ENCODE data around the gene ARHGAP42.

Gene ARHGAP42

GRCh38 chr11:100956351-100956750 lies 269.3 kb downstream of the ARHGAP42 start:
- Histone ChIP-seq H3K27ac (ENCODE audit: low read length) (no peak overlapping the region), H3K4me3 (ENCODE audit: low read depth in 1 of 2, low read length in 2 of 2) (no peak overlapping the region), H3K4me2 (ENCODE audit: insufficient read depth, low read length) (no peak overlapping the region), H3K27me3 (ENCODE audit: insufficient read depth, low read length, poor library complexity) (no peaks in the 10 kb centered on the region), H4K20me1 (ENCODE audit: insufficient read depth, low read length) (no peaks in the 10 kb centered on the region), H3K36me3 (ENCODE audit: insufficient read depth, low read length) (no peaks in the 10 kb centered on the region), H2AFZ (ENCODE audit: low read depth, low read length) (no peak overlapping the region), H3K9me3 (ENCODE audit: insufficient read depth, low read length, severe bottlenecking) (no peaks in the 10 kb centered on the region), H3K9ac (ENCODE audit: low read depth, low read length) (no peak overlapping the region), H3K79me2 (ENCODE audit: insufficient read depth, low read length) (no peaks in the 10 kb centered on the region), H3K4me1 (ENCODE audit: insufficient read depth, low read length) (no peaks in the 10 kb centered on the region)
- DNase-seq: no peak
- no peak for ATAC-seq (ENCODE audit: insufficient read depth, low read depth)
- TF ChIP-seq EZH2 (IDR thresholded peaks at IDR 0.05; ENCODE audit: borderline replicate concordance, low read depth, low read length, severe bottlenecking): no peak
- TF ChIP-seq, protein P1, sequence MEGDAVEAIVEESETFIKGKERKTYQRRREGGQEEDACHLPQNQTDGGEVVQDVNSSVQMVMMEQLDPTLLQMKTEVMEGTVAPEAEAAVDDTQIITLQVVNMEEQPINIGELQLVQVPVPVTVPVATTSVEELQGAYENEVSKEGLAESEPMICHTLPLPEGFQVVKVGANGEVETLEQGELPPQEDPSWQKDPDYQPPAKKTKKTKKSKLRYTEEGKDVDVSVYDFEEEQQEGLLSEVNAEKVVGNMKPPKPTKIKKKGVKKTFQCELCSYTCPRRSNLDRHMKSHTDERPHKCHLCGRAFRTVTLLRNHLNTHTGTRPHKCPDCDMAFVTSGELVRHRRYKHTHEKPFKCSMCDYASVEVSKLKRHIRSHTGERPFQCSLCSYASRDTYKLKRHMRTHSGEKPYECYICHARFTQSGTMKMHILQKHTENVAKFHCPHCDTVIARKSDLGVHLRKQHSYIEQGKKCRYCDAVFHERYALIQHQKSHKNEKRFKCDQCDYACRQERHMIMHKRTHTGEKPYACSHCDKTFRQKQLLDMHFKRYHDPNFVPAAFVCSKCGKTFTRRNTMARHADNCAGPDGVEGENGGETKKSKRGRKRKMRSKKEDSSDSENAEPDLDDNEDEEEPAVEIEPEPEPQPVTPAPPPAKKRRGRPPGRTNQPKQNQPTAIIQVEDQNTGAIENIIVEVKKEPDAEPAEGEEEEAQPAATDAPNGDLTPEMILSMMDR (IDR thresholded peaks at IDR 0.05; ENCODE audit: borderline replicate concordance, extremely low read depth, low read length, poor library complexity, severe bottlenecking): no peak

DNA sequence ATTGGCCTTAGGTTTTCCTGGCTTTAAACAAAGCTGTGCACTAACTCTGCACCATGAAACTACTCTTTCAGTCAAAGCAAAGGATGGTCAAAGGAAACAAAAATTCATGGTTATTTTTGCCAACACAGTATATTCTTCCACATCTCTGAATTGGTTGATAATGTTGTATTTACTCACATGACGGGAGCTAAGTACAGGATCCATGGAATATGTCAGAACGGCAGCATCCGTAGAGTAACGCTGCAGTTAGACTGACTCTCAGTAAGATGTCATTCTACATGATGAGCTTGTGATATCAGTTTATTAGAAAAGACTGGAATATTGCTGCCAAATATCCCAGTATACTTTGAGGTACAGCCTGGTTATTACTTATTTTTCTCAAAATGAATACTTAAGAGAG lies 270.4 kb downstream of the ARHGAP42 start:
- Histone ChIP-seq H3K27ac (ENCODE audit: low read length) (no peak overlapping the region), H4K20me1 (ENCODE audit: insufficient read depth, low read length) (no peaks in the 10 kb centered on the region), H3K36me3 (ENCODE audit: insufficient read depth, low read length) (no peaks in the 10 kb centered on the region), H2AFZ (ENCODE audit: low read depth, low read length) (no peak overlapping the region), H3K27me3 (ENCODE audit: insufficient read depth, low read length, poor library complexity) (no peaks in the 10 kb centered on the region), H3K4me1 (ENCODE audit: insufficient read depth, low read length) (no peaks in the 10 kb centered on the region), H3K79me2 (ENCODE audit: insufficient read depth, low read length) (no peaks in the 10 kb centered on the region), H3K9ac (ENCODE audit: low read depth, low read length) (no peak overlapping the region), H3K4me2 (ENCODE audit: insufficient read depth, low read length) (no peak overlapping the region), H3K9me3 (ENCODE audit: insufficient read depth, low read length, severe bottlenecking) (no peaks in the 10 kb centered on the region), H3K4me3 (ENCODE audit: low read depth in 1 of 2, low read length in 2 of 2) (no peak overlapping the region)
- ATAC-seq (ENCODE audit: insufficient read depth, low read depth) (no peak), DNase-seq (no peak)
- no peak for TF ChIP-seq EZH2 (IDR thresholded peaks at IDR 0.05; ENCODE audit: borderline replicate concordance, low read depth, low read length, severe bottlenecking)
- TF ChIP-seq, protein P1 (IDR thresholded peaks at IDR 0.05; ENCODE audit: borderline replicate concordance, extremely low read depth, low read length, poor library complexity, severe bottlenecking): no peak

- no peak for TF ChIP-seq EZH2 (IDR thresholded peaks at IDR 0.05; ENCODE audit: borderline replicate concordance, low read depth, low read length, severe bottlenecking)
- TF ChIP-seq, protein P1 (IDR thresholded peaks at IDR 0.05; ENCODE audit: borderline replicate concordance, extremely low read depth, low read length, poor library complexity, severe bottlenecking): no peak
- H4K20me1 ChIP-seq (ENCODE audit: insufficient read depth, low read length): no peaks in the 10 kb centered on the region
- H3K9me3 ChIP-seq (ENCODE audit: insufficient read depth, low read length, severe bottlenecking): no peaks in the 10 kb centered on the region
- no peak overlapping the region for H2AFZ ChIP-seq (ENCODE audit: low read depth, low read length)
- H3K4me1 ChIP-seq (ENCODE audit: insufficient read depth, low read length): no peaks in the 10 kb centered on the region
- no peak overlapping the region for H3K9ac ChIP-seq (ENCODE audit: low read depth, low read length)
- no peak overlapping the region for H3K27ac ChIP-seq (ENCODE audit: low read length)
- ATAC-seq (ENCODE audit: insufficient read depth, low read depth): no peak
- H3K4me2 ChIP-seq (ENCODE audit: insufficient read depth, low read length): no peak overlapping the region
- 0 out of 2 replicates have a peak, but pooled peaks cover 7% of the 10 kb centered on the region for H3K36me3 ChIP-seq (ENCODE audit: insufficient read depth, low read length)
- no peak overlapping the region for H3K4me3 ChIP-seq (ENCODE audit: low read depth in 1 of 2, low read length in 2 of 2)
- no peaks in the 10 kb centered on the region for H3K79me2 ChIP-seq (ENCODE audit: insufficient read depth, low read length)
- DNase-seq: no peak
- no peaks in the 10 kb centered on the region for H3K27me3 ChIP-seq (ENCODE audit: insufficient read depth, low read length, poor library complexity)
Measured at GRCh38 chr11:100961633-100962032, 274.5 kb downstream of the ARHGAP42 start.

DNA sequence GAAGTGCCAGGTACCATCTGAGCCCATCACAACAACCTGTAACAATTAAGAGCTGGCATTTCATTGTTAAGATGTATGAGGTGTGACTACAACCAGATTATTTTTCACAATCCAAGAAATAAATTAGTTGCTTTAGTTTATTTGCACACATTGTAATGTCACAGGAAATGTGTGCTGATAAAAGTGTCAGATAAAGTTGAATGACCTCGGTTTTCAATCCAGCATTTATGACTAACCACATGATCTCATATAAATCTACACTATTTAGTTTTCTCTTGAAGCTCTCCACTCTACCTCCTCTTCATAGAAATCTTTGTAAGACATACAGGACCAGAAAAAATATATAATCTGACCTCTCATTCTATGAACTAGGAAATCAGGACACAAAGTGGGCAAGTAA lies 276.3 kb downstream of the ARHGAP42 start:
- Histone ChIP-seq H2AFZ (ENCODE audit: low read depth, low read length) (no peak overlapping the region), H3K9me3 (ENCODE audit: insufficient read depth, low read length, severe bottlenecking) (no peaks in the 10 kb centered on the region), H4K20me1 (ENCODE audit: insufficient read depth, low read length) (no peaks in the 10 kb centered on the region), H3K4me1 (ENCODE audit: insufficient read depth, low read length) (no peaks in the 10 kb centered on the region), H3K9ac (ENCODE audit: low read depth, low read length) (no peak overlapping the region), H3K4me3 (ENCODE audit: low read depth in 1 of 2, low read length in 2 of 2) (no peak overlapping the region), H3K27me3 (ENCODE audit: insufficient read depth, low read length, poor library complexity) (no peaks in the 10 kb centered on the region), H3K79me2 (ENCODE audit: insufficient read depth, low read length) (no peaks in the 10 kb centered on the region), H3K36me3 (ENCODE audit: insufficient read depth, low read length) (0 out of 2 replicates have a peak, but pooled peaks cover 7% of the 10 kb centered on the region), H3K4me2 (ENCODE audit: insufficient read depth, low read length) (no peak overlapping the region), H3K27ac (ENCODE audit: low read length) (no peak overlapping the region)
- TF ChIP-seq, protein P1 (IDR thresholded peaks at IDR 0.05; ENCODE audit: borderline replicate concordance, extremely low read depth, low read length, poor library complexity, severe bottlenecking): no peak
- no peak for TF ChIP-seq EZH2 (IDR thresholded peaks at IDR 0.05; ENCODE audit: borderline replicate concordance, low read depth, low read length, severe bottlenecking)
- no peak for DNase-seq
- ATAC-seq (ENCODE audit: insufficient read depth, low read depth): no peak

Data from DND-41 (cell line).